ENCODE data around the gene NTNG1. TPM values are rescaled to one million over a fixed set of nuclear protein-coding genes. Genes with fewer than 3 reads are reported as not detected.

NTNG1 gene
- total RNA-seq (2014; rRNA removed; shearing (Covaris generic)): 5.8 and 8.3 TPM in 2 replicates

DNA sequence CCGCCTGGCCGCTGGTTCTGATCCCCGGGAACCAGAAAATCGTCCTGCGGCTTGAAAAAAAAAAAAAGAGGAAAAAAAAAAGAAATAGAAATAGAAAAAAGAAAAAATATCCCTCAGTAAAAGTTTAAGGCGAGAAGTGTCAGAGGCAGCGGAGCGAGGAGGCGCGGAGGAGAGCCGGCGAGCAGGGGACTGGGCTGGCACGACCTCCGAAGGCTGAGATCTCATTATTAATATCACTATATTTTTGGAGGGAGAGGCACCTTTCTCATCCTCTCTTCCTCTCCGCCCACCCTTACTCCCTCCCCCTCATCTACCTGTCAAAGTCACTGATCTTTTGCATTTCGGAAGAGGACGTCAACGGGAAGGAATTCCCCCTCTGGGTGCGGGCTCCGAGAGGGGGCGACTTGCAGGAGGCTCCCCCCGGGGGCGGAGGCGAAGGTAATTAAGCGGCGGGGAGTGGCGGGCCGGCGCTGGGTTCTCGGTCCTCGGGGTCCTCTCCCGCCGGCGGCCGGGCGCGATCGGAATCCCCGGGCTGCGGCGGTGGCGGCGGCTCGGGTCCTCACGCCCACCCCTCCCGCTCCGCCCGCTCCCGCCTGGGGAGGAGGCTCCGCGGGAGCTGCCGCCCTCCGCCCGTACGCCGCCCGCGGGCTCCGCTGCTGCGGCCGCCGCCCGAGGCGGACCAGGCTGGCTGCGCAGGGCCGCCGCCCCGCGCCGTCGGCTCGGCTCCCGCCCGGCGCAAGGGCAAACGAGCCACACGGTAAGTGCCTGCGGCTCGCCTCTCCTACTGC is at the start of gene NTNG1:
TSS of gene NTNG1 (plus strand) at position 337 of the 788 bp plus-strand sequence.
- peak; percentile 48 for DNase-seq (ENCODE audit: low read depth)

DNA sequence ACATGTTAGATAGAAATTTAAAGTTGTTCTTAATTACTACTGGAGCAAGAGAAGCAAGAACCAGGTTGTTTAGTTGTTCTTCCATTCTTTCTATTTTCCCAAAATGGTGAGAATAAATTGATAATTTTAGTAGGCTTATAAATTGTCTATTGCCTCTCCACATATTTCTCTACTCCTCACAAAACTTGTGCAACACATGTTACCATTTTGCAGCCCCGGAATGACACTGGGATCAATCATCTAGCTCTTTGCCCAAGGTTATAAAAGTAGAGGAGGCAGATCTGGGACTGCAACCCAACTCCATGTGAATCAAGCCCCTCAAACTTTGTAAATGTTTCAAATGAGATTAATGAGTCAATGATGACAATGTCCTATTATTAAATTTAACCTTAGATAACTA is 49.4 kb upstream of the NTNG1 start:
- DNase-seq (ENCODE audit: low read depth): no peak

DNA sequence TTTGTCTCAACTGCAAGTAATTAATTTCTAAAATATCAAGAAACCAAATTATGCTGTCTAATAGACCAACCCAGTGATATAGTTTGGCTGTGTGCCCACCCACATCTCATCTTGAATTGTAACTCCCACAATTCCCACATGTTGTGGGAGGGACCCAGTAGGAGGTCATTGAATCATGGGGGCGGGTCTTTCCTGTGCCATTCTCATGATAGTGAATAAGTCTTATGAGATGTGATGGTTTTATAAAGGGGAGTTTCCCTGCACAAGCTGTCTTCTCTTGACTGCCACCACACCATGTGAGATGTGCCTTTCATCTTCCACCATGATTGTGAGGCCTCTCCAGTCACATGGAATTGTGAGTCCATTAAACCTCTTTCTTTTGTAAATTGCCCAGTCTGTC is 47.4 kb upstream of the NTNG1 start:
- peak; percentile 25 for DNase-seq (ENCODE audit: low read depth)

DNA sequence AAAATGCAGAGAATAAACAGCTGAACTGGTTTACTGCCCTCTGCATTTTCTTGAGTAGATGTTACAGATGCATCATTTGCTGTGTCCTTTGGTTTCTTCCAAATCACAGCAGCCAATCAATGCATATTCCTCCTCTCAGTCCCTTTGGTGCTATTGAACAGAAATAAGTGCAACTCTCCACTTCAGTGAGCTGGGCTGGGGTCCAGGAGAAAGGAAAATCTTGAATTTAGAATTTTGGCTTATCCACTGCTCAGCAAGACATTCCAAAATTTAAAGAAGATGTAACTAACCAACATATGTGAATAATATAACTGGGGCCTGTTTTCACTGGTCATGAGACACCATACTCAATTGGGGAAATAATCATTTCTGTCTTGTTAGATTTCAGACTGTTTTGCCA is 45.2 kb upstream of the NTNG1 start:
- no peak for DNase-seq (ENCODE audit: low read depth)

DNA sequence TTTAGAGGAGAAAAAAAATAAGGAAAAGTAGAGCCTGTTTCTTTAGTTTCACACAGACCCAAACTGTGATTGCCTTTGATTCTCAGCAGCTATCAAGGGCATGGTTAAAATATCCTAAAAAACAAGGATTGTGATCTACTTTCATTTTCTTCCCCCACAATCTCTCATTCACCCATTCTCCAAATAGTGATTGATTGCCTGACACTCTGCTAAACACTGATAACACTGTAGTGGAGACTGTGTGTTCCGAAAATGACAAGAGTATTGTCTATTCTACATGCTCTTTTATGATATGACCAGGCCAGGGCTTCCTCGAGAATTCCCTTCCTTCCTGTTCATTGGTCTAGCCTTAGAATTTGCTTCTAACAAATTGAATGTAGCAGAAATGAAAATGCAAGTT is 44.1 kb upstream of the NTNG1 start:
- no peak for DNase-seq (ENCODE audit: low read depth)

DNA sequence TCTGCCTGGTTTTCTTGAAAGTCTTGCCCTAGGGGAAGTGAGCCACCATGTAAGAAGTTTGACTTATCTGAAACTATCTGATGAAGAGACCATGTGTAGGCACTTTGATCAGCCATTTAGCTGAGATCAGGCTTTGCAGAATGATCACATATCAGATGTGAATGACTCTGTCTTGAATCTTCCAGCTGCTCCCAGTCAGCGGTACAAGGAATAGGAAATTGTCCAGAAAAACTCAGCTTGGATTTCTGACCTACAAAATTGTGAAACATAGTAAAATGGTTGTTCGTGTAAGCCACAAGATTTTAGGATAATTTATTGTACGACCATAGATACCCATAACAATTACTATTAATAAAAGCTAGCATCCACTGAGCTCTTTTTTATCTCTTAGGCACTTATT is 41.9 kb upstream of the NTNG1 start:
- no peak for DNase-seq (ENCODE audit: low read depth)

DNA sequence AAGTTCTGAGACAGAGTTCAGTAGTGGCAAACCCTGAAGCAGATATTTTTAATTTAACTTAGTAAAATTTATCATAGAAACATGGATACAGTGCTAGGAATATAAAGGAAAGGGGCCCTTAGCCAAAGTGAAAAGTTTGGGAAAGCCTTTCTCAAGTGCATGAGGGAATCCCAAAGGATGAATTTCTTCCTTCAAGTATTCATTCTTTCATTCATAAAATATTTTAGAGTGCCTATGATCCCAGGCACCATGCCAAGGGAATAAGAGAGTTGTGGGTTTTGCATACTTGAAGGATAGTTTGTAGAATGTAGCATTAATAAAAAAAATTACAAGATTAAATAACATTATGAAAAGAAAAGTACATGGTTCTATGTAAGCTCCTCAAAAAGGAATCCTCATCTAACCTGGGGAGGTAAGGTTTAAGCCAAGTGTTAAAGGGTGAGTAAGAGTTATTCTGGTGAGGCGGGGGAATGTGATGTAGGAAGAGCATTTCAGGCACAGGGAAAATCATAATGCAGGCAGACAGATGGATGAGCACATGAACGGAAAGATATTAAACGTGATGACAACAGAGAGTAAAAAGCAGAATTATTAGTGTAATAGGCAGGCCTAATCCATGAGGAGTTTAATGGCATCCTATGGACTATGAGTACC is 40.4 kb upstream of the NTNG1 start:
- DNase-seq (ENCODE audit: low read depth): no peak

DNA sequence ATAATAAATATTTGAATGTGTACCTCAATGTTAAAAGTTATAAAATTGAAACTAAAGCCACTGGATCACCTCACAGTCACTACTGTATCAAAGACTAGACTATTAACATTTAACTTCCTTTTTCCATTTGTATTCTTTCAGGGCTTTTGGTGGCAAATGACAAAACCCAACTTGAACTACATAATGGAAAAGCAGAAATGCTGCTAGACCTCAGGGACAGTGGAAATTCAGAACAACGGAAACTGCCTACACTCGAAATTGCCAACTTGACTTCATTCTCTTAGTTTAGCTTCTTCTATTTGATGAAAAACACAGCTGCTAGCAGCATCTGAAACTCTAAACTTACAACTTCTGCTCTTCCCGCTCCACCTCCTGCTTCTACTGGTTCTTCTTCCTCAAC is 34.9 kb upstream of the NTNG1 start:
- no peak for DNase-seq (ENCODE audit: low read depth)

DNA sequence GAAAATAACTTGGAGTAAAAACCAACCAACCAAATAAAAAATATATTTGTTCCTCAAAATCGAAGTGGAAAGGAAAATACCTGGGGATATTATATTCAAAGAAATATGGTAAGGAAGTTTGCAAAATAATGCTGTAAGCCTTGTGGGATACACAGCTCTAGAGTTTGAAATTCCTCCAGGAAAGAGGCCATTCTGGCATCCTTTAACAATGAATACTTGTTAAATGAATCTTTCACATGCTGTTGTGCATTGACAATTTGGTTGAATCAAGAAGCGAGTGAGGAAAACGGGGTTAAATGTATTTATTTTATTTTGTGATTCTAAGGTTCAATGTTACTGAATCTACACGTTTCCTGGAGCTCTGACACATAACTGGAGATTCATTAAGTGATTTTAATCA is 30.5 kb upstream of the NTNG1 start:
- no peak for DNase-seq (ENCODE audit: low read depth)

DNA sequence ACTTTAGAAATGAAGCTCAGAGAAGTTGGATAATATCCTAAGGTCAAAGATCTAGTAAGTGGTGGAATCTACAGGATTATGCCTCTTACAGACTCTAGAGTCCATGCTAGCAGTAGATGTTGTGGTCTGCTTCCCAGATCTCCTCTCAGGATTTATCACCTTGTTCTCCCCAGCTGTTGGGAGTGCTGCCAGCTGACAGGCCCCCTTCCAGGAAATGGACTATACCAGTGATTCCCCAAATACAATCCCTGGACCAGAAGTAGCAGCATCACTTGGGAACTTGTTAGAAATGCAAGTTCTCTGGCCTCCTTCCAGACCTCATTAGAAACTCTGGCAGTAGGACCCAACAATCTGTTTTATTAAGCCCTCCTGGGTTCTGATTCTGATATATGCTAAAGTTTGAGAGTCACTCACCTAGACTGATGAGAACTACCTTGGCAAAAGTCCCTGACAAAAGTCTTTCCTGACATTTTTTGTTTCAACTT is 24.5 kb upstream of the NTNG1 start:
- DNase-seq (ENCODE audit: low read depth): no peak

DNA sequence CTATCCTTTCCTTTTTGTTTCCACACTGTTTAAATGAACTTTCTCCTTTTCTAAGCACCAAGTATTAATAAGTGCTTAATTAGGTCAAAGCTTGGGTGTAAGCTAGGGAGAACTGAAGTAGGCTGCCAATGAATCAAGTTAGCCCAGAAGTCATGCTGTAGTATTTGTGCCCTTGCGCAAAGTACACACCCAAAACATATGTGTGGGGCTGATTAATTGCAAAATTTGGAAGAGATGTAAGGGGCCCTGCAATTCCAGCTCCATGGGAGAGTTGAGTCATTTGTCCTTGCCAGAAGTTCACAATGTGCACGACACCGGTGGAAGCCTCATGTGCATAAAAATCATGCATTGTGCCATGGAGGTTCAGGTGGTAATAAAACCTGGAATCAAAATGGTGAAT is 18.6 kb upstream of the NTNG1 start:
- no peak for DNase-seq (ENCODE audit: low read depth)

DNA sequence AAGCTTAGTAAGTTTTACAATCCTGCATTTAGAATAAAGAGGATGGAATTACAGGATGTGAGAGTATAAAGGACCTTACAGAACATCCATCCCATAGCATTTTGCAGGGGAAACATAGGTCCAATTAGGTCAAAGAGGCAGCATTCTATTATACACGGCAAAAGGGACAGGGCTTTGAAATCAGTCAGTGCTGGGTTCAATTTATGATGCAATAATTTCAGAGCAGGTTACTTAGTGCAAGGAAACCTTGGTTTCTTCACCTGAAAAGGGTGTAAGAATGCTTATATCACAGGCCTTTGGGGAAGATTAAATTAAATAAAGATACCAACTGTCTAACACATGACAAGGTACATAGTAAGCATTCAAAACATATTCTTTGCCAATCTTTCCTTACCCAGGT is 17.1 kb upstream of the NTNG1 start:
- DNase-seq (ENCODE audit: low read depth): no peak

DNA sequence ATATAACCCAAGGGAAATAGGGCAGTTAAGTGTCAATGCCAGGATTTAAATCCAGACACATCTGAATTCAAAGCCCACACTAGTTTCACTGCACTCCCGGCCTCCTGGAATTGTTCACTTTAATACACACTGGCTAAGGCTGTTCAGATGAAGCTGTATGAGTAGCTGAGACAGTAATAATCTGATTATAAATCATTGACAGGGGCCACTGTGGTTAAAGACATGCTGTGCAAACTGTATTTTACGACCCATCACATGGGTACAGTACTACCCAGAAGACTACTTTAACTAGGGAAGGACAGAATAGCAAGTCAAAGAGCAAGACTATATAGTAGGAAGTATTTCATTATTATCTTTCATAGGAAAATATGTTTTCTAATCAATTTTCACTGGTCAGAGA is 16.1 kb upstream of the NTNG1 start:
- no peak for DNase-seq (ENCODE audit: low read depth)

DNA sequence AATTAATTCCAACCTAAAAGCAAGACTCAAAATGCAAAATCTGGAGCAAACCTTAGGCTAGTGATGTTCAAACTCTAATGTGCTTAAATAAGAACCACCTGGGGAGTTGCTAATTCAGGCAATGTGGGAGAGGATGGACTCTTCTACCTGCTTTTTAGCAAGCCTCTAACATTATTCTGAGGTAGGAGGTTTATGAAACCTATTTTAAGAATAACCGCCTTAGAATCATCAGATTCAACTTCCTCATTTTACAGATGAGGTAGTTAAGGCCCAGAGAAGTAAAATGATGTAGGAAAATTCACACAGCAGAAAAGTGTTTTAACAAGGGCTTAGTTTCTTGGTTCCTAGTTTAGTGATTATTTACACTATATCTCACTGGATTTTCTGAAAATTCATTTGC is 8.6 kb upstream of the NTNG1 start:
- no peak for DNase-seq (ENCODE audit: low read depth)

DNA sequence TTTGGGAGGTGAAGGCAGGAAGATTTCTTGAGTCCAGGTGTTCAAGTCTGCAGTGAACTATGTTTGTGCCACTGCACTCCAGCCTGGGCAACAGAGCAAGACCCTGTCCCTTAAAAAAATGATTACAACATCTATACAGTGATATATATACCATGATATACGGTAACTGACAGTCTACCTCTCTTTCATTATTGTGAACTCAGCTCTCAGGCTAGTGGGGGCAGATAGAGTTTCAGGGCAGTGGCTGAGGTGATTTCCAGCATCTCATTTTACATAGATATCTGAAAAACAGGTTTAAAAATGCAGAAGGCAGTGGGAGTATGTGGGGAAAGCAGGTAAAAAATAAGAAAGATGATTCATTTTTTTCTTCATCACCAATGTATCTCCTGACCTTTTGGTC is 8.1 kb upstream of the NTNG1 start:
- no peak for DNase-seq (ENCODE audit: low read depth)

DNA sequence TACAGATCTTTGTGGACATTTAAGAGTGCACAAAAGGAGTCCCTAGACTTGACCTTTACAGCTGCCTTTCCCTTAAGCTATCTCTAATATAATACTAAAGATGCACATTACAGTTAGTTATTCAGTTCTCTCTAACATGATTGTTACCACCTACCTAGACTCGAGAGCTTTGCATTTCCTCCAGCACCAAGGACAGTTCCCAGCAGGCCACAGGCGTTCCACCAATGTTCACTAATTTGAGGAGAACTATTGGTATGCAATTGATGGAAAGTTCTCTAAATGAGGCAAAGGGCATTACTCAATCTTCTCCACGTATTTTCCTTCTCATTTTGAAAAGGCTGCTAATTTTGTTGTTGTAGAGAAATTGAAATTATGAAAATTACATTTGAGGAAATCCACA is 5.4 kb upstream of the NTNG1 start:
- peak; percentile 57 for DNase-seq (ENCODE audit: low read depth)

DNA sequence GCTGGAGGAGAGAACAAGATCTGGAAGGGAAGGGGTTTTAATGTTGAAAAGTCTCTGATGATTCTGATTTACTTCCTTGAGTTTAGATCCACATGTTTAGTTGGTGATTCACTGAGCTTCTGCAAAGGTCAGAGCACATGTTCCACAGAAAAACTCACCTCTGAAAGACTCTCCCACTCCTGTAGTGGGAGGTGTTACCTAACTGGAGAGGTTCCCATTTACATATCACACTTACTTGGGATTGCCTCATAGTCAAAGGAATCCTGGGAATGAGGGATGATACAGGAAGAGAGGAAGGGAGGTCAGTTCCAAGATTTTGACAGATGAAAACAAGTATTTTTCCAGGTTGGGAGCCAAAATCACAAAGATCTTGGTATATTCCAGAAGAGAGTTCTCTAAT is 2.7 kb upstream of the NTNG1 start:
- DNase-seq (ENCODE audit: low read depth): peak; percentile 51

DNA sequence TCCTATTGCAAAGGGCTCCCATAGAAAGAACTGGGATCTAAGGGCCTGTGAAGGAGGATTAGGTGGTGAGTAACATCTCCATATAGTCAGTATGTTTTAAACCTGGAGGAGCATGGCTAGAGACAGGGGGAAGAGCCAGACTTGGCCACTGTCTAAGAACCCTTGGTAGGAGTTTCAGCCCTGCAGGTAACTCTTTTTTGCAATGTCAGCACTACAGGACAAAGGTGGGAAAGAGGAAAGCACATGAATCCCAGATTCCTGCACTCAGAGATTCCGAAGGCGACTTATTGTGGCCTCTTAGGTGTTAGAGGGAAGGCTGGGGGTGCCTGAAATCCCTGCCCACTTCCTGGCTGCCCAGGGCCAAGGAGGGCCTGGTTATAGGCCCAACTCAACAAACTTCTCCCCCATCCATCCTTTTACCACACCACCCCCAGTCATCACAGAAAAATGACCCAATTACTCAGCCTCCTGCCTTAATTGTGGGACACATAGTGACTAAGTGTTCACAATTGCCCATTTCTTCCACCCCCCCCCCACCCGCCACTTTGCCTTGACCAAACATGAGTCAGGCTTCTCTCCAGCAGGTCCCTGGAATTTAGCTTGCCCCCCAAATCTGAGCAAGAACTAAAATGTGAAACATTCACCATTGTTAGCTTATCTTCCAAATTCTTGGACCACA is 1.9 kb upstream of the NTNG1 start:
- DNase-seq (ENCODE audit: low read depth): peak; percentile 93

DNA sequence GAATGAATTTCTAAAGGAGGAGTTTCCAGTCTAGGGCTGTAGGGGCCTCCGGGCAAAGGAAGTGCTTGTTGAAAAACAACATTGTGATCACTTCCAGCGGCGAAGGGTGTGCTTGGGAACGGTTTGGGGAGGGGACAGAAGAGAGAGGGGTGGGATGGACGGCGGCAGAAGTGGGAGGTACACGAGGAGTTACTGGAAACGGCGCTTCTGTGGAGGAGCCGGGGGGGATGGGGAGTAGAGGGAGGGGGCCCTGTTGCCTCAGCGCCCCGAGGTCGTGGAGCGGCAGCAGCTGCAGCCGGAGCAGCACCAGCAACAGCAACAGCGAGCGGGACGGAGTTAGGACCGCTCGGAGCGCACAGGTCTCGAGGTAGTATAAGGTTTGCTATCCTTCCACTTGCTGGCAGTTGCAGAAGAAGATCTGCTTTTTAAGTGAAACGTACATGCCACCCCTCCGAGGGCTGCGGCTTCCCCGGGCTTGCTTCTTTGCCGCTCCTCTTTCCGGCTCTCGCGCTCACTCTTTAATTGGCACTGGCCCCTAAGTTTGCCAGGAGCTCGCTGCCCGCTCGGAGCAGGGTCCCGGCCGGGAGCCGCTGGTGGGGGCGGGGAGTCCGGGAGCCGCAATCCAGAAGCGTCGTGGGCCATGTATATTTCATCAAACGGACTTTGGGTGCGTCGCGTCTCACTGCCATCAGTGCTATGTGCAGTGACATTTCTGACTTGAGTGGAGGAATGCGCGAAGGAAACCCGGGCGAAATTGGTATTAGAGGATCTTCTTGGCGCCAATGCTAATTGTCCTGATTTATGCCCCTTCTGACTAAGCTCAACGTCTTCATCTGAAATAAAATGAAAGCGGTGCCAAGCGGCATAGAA is 771 bp upstream of the NTNG1 start:
- peak; percentile 86 for DNase-seq (ENCODE audit: low read depth)

DNA sequence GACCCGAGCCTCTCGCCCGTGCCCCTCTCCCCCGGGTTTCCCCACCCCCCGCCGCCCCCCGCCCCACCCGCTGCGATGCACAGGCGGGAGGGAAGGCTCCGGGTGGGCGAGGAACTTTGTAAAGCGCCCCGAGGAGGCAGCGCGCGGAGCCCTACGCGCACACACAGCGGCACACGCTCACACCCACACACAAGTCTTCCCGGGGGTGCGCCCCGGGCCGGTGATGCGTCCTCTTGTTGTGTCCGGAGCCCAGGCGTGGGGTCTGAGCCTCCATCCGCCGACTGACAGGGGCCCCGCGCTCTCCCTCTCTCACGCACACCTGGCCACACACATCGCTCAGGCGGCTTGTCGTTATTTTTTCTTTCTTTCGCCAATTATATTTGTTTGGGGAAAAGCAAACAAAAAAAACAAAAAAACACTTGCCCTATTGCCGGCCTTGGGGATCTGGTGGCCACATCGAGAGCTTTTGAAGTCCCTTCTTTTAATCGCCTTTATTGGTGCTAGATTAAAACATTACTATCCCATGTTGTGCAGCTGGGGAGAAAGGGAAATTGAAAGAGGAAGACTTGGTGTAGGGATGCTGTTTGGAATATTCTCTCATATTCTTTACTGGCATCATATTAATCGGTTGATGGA is 770 bp downstream of the NTNG1 start:
- DNase-seq (ENCODE audit: low read depth): peak; percentile 50

DNA sequence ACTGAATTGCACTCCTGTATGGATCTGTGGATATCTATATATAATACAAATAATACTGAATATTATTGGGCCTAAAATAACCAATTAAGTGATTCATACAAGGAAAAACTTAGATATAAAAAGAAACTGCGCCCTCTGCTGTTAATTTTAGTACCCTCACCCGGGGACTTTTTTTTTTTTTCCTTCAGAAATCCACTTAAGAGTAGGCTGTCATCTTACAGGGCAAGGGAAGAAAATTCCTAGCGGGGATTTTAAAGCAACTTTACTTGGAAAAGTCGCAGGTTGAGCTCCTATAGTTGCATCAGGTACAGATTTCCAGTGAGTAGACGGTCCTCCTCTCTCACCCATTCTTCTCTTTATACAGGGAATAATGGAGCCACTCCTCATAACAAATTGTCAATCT is 1.3 kb downstream of the NTNG1 start:
- DNase-seq (ENCODE audit: low read depth): peak; percentile 70
